Measurements from ENCODE around the gene PDE8A. TPM values are rescaled to one million over a fixed set of nuclear protein-coding genes. Genes with fewer than 3 reads are reported as not detected.
"Not testable (repeated sequence)": the region's sequence is repeated elsewhere in the genome, so short reads cannot be mapped to it uniquely, and the experiment has no call there.

Gene PDE8A
- total RNA-seq, 1 experiment from 2014 or later, result 12.5 TPM

DNA sequence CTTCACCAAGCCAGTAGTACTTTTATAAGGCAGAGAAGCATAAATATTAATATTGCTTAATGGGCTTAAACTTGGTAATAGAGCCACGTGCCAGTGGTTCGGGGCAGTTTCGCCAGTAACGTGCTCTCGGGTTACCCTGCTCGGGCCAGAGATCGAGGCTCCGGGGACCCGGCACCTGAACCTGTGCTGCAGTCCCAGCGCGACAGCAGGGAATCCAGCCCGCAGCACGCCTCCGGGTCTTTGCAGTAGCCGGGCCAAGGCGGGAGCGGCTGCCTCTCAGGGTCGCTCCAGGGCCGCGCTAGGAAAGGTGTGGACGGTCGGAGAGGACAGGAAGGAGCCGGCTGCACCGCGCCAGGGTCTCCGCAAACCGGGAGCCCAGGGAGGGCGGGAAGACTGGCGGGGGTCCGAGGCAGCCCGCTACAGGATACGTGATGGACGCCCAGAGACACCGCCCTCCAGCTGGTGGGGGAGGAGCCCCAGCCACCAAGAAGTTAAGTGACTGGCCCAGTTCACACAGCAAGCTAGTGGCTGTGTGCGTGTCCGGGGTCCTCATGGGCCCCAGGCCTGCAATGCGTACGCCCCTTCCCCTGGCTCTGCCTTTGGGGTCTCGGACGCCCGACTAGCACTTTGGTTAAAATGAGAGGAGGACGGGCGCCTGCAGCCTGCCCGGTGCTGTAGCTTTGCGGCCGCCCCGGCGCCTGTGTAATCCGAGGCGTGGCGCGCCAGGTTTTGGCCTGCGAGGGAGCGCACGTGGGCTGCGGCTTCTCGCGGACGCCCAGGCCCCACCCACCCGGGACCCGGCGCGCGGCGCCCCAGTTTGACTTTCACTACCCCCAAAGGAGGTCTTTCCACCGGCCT, 1.2 kb upstream of the PDE8A start:
- Histone ChIP-seq H3K9me3 (no peaks in the 10 kb centered on the region), H3K4me3 (peak overlapping the region; percentile 76), H3K36me3 (no peaks in the 10 kb centered on the region), H3K27me3 (no peaks in the 10 kb centered on the region)
- DNase-seq, result peak; percentile 85

DNA sequence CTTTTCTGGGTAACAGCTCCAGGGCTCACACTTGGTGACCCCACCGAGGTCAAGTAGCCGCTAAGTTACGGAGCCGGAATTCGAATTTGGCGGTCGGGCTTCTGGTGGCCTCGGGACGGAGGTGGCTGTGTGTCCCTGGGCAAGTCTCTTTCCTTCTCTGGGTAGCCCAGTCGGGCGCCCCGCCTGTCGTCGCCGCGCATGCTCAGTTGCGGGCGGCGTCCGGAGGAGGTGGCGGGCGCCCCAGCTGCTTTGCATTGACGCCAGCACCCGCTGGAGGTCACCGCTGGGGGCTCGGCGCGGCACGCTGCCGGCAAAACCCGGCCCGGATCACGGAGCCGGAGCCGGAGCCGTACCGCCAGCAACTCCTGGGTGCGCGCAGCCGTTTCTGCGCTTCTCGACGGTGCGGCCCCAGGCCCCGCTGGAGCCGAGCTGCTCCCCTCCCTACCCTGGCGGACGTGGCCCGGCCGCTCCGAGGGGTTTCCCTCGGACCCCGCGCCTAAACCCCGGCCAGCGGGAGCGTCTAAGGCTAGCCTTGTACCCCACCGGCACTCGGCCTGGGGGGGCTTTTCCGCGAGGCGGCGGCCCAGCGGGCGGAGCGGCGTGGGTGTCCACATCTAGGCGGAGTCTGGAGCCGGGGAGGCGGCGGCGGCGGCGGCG, 474 bp upstream of the PDE8A start:
- Histone ChIP-seq H3K36me3 (no peaks in the 10 kb centered on the region), H3K4me3 (peak overlapping the region; percentile 76), H3K9me3 (no peaks in the 10 kb centered on the region), H3K27me3 (no peaks in the 10 kb centered on the region)
- peak; percentile 95 for DNase-seq

- H3K27me3 ChIP-seq, result no peaks in the 10 kb centered on the region
- no peaks in the 10 kb centered on the region for H3K9me3 ChIP-seq
- DNase-seq, result peak; percentile 38
- H3K36me3 ChIP-seq, result no peaks in the 10 kb centered on the region
- H3K4me3 ChIP-seq, result peak overlapping the region; percentile 76
These were observed 755 bp downstream of the PDE8A start for GRCh38 chr15:84982301-84982920.

DNA sequence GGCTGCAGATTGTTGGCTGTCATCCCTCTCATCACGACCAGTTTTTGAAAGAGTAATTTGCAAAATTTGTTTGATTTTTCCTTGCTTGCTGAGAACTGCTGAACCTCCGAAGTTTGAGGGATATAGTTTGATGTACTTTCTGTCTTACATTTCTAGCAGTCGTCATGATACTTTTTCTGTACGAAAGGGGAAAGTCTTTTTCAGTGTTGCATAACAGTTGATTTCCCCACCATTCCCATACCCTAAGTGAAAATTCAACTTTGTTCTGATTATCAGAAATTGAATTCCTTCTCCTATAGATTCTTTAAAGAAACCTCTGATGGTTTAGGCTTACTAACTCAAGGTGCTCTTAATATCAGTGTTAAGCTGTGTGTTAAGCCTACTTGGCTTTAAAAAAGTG, 1.6 kb downstream of the PDE8A start:
- no peak for DNase-seq
- H3K27me3 ChIP-seq, result no peaks in the 10 kb centered on the region
- peak overlapping the region; percentile 76 for H3K4me3 ChIP-seq

DNA sequence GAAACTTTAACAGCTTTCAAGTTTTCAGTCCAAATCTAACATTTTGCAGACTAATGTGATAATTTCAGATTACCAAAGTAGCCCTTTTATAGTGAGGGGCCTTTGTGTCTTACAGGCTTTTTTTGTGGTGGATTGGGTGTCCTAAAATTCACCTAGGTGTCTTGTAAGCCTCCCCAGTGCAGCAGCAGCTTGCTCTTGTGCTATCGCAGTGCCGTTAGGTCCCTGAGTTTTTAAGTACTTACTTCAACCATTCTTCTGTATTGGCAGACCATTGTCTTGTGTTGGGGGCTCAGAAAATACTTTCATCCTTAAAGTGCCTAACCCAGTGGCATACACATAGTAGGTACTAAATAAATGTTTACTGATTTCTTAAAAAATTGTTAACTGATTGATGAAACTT, 2.1 kb downstream of the PDE8A start:
- no peak for DNase-seq
- no peak overlapping the region for H3K4me3 ChIP-seq
- H3K27me3 ChIP-seq, result no peaks in the 10 kb centered on the region
- no peaks in the 10 kb centered on the region for H3K36me3 ChIP-seq
- H3K9me3 ChIP-seq, result no peaks in the 10 kb centered on the region

More for the DNA sequence above, 1.6 kb downstream of the PDE8A start:
- Histone ChIP-seq H3K36me3 (no peaks in the 10 kb centered on the region), H3K9me3 (no peaks in the 10 kb centered on the region)

GRCh38 chr15:84985158-84985557, 3.5 kb downstream of the PDE8A start:
- H3K27me3 ChIP-seq, result no peaks in the 10 kb centered on the region
- no peak for DNase-seq
- no peaks in the 10 kb centered on the region for H3K9me3 ChIP-seq
- H3K36me3 ChIP-seq, result no peaks in the 10 kb centered on the region
- no peak overlapping the region for H3K4me3 ChIP-seq

DNA sequence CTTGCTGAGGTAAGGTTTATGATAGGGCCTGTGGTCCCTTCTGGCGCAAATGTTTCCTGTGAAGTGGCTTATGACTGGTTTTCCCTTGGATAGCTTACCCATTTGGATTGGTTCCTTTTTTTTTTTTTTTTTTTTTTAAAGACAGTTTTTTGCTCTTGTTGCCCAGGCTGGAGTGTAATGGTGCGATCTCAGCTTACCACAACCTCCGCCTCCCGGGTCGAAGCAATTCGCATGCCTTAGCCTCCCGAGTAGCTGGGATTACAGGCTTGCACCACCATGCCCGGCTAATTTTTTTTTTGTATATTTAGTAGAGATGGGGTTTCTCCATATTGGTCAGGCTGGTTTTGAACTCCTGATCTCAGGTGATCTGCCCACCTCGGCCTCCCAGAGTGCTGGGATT, 5.7 kb downstream of the PDE8A start:
- not testable (repeated sequence) for DNase-seq, H3K27me3 ChIP-seq, H3K9me3 ChIP-seq

GRCh38 chr15:84987949-84988624, 6.4 kb downstream of the PDE8A start:
- H3K36me3 ChIP-seq, result no peaks in the 10 kb centered on the region
- DNase-seq, result no peak
- H3K4me3 ChIP-seq, result no peak overlapping the region
- no peaks in the 10 kb centered on the region for H3K27me3 ChIP-seq
- H3K9me3 ChIP-seq, result no peaks in the 10 kb centered on the region

More for the DNA sequence above, 5.7 kb downstream of the PDE8A start:
- H3K4me3 ChIP-seq, H3K36me3 ChIP-seq: not testable (repeated sequence)

DNA sequence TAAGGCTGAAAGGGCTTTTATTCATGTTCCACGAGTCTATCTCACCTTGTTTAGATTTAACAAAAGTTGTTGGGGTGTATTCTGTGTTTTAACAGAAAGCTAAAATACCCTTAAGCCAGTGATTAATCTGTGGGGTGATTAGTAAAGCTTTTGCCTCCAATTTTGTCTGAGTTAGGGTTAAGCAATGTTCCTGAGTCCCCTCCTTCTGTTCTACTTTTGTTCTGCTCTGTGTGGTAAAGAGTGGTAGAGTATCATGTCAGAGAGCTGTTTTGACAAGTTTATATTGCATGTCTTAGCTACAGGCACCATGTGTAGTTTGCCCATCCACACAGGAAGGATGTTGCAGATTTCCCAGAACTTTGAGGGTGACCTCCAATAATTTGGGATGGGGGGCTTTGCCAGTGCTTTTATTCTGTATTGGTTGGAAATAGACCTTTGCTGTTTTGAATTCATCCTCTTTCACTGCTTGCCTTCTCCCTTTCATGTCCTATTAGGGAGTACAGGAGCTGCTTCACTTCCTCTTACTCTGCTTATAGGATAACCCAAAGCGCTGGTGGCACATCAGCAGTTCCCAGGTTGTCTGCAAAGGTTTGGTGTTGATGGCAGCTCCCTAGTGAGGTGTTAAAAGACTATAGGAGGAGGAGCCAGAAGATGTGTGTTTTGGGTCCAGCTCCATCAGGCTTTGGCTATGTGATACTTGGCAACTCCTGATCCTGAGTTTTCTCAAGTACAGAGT, 7.4 kb downstream of the PDE8A start:
- H3K36me3 ChIP-seq, result no peaks in the 10 kb centered on the region
- H3K27me3 ChIP-seq, result no peaks in the 10 kb centered on the region

GRCh38 chr15:84990507-84990906, 8.9 kb downstream of the PDE8A start:
- no peak overlapping the region for H3K4me3 ChIP-seq
- no peaks in the 10 kb centered on the region for H3K27me3 ChIP-seq
- H3K36me3 ChIP-seq, result no peaks in the 10 kb centered on the region
- no peak for DNase-seq
- H3K9me3 ChIP-seq, result no peaks in the 10 kb centered on the region

More for the DNA sequence above, 7.4 kb downstream of the PDE8A start:
- Histone ChIP-seq H3K4me3 (no peak overlapping the region), H3K9me3 (no peaks in the 10 kb centered on the region)
- no peak for DNase-seq

DNA sequence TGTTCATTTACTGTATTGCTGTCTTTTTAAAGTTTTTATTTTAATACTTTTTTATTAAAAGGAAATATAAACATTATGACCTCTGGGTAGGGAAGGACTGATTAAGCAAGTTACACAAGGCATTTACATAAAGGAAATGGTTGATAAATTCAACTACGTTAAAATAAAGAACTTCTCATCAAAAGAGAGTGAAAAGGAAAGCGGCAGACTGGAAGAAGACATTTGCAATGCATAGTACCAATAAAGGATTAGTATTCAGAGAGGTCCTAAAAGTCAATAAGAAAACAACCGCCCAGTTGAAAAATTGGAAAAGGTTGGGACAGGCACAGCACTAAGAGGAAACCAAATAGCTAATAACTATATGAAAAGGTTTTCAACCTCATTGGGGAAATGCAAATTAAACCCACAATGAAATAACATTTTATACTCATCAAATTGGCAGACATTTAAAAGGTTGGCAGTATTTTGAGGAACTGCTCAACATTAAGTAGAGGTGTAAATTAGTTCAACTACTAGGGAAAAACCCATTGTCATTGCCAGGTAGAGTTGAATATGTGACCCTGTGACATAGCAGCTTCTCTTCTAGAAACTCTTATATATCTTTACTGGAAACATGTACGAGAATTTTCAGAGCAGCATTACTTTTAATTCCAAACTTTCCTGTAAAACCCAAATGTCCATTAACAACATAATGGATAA, 9.5 kb downstream of the PDE8A start:
- no peak overlapping the region for H3K4me3 ChIP-seq
- no peaks in the 10 kb centered on the region for H3K36me3 ChIP-seq
- no peaks in the 10 kb centered on the region for H3K27me3 ChIP-seq
- DNase-seq, result no peak
- H3K9me3 ChIP-seq, result no peaks in the 10 kb centered on the region

DNA sequence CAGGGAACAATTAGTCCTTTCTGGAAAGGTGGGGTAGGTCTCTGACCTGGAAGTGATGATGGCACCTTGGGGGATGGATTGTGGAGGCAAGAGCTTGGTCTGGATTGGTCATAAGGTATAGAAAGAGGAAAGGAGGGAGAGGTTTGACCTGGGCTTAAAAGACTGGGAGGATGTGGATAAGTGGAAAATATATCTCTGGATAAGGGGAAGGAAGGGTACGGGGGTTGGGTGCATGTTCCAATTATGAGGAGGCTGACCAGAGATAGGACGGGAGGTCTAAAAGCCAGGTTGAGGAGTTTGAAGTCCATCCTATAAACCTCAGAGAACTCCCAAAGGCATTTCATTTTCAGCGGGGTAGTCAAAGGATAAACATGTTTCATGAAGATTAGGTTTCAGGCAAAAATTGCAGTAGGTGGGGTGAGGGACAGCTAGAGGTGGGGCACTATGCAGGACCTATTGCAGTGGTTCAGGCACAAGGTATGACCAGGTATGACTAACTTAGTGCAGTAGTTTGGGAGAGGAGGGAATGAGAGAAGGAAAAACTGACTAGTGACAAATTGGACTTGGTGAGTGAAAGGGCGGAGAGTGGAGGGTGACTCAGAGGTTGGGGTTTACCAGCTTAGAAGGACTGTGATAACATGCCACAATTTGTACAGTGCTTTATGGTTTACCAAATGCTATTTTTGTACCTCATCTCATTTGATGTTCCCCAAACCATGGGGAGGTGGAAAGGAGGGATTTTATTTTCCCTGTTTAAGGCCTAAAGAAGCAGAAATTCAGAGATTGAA, 10.7 kb downstream of the PDE8A start:
- Histone ChIP-seq H3K36me3 (no peaks in the 10 kb centered on the region), H3K9me3 (no peaks in the 10 kb centered on the region), H3K27me3 (no peaks in the 10 kb centered on the region), H3K4me3 (no peak overlapping the region)
- peak; percentile 73 for DNase-seq

GRCh38 chr15:84996055-84996454, 14.4 kb downstream of the PDE8A start:
- Histone ChIP-seq H3K4me3 (no peak overlapping the region), H3K27me3 (no peaks in the 10 kb centered on the region), H3K36me3 (peaks cover 4% of the 10 kb centered on the region; the same call in 1 of the 2 replicates), H3K9me3 (no peaks in the 10 kb centered on the region)
- no peak for DNase-seq

DNA sequence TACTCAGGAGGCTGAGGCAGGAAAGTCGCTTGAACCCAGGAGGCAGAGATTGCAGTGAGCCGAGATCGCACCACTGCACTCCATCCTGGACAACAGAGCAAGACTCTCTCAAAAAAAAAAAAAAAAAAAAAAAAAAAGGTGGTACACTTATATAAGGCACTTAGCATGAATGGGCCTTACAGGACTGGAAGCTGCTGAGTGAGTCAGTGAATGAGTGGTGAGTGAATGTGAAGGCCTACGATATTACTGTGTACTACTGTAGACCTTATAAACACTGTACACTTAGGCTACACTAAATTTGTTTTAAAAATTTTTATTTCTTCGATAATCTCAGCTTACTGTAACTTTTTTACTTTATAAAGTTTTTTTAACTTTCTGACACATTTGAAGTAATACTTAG, 15.1 kb downstream of the PDE8A start:
- DNase-seq, H3K4me3 ChIP-seq, H3K36me3 ChIP-seq, H3K9me3 ChIP-seq, H3K27me3 ChIP-seq: not testable (repeated sequence)

DNA sequence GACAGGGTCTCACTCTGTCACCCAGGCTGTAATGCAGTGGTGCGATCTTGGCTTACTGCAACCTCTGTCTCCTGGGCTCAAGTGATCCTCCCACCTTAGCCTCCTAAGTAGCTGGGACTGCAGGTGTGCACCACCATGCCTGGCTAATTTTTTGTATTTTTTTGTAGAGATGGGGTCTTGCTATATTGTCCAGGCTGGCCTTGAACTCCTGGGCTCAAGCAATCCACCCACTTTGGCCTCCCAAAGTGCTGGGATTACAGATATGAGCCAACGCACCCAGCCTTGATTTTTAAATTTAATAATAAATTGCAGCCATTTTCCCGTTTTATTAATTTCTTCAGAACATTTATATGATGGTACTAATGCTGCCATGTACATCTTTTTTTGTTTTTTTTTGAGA, 15.6 kb downstream of the PDE8A start:
- H3K9me3 ChIP-seq, H3K27me3 ChIP-seq, H3K36me3 ChIP-seq, H3K4me3 ChIP-seq, DNase-seq: not testable (repeated sequence)

Measured in MG63 (cell line).